ENCODE data around the gene CNN2. TPM values are rescaled to one million over a fixed set of nuclear protein-coding genes. Genes with fewer than 3 reads are reported as not detected.

The CNN2 gene
- total RNA-seq, 2 experiments from 2014 or later = 307 to 318 TPM

DNA sequence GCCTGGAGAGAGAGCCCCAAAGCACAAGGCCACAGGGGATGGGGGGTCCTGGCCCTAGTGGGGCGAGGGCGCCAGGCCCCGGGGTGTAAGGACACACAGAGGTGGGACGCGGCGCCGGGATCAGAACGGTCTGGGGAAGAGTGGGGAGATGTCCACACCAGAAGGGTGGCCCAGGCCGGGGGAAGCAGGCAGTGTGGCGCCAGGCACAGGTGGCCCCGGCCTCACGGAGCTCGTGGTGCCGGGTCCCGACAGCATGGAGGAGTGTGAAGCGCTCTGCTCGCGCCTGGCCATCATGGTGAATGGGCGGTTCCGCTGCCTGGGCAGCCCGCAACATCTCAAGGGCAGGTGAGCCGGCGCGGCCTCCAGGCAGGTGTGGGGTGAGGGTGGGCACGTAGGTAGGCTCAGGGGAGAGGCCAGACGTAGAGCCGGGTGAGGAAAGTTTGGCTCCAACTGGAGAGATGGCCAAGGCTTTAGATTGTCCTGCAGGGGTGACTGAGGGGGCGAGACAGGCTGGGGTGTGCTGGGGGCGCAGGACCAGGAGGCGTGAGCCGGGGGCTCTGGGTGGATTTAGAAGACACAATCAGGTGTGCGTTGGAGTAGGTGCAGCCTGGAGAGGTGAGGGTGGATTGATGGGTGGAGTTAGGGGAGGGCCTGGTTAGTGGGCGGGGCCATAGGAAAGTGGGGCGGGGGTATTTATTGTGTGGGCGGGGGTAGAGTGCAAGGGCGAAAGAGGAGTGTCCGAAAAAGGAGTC lies 37.7 kb downstream of the CNN2 start:
- Mint-ChIP-seq H3K9me3 (no peaks in the 10 kb centered on the region), H3K27ac (peak overlapping the region; percentile 96), H3K36me3 (ENCODE audit: low read depth) (peaks cover 27% of the 10 kb centered on the region), H3K27me3 (no peaks in the 10 kb centered on the region), H3K4me1 (ENCODE audit: low read depth) (peaks cover 46% of the 10 kb centered on the region), H3K4me3 (peak overlapping the region; percentile 66)
- Histone ChIP-seq H3K27ac (ENCODE audit: low read depth in 1 of 2, low read length in 2 of 2) (no peak overlapping the region), H3K4me1 (ENCODE audit: insufficient read depth, low read length) (peaks cover 54% of the 10 kb centered on the region), H3K27me3 (ENCODE audit: control insufficient read depth in 1 of 2, insufficient read depth in 2 of 2, low read length in 2 of 2) (no peaks in the 10 kb centered on the region), H3K36me3 (ENCODE audit: insufficient read depth, low read length) (peaks cover 21% of the 10 kb centered on the region), H3K9me3 (ENCODE audit: control insufficient read depth in 1 of 2, insufficient read depth in 1 of 2, low read length in 2 of 2) (no peaks in the 10 kb centered on the region), H3K4me3 (ENCODE audit: low read length) (no peak overlapping the region)
- intact Hi-C loops (cut with DNase I, micrococcal nuclease) = no loop called here
- DNase-seq (peak in 1 of 14 experiments; percentile 56), ATAC-seq (ENCODE audit: poor library complexity) (no peak)
- TF ChIP-seq, protein P1, sequence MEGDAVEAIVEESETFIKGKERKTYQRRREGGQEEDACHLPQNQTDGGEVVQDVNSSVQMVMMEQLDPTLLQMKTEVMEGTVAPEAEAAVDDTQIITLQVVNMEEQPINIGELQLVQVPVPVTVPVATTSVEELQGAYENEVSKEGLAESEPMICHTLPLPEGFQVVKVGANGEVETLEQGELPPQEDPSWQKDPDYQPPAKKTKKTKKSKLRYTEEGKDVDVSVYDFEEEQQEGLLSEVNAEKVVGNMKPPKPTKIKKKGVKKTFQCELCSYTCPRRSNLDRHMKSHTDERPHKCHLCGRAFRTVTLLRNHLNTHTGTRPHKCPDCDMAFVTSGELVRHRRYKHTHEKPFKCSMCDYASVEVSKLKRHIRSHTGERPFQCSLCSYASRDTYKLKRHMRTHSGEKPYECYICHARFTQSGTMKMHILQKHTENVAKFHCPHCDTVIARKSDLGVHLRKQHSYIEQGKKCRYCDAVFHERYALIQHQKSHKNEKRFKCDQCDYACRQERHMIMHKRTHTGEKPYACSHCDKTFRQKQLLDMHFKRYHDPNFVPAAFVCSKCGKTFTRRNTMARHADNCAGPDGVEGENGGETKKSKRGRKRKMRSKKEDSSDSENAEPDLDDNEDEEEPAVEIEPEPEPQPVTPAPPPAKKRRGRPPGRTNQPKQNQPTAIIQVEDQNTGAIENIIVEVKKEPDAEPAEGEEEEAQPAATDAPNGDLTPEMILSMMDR (IDR thresholded peaks at IDR 0.05) = no peak
- POLR2A ChIA-PET = interaction anchor here (0.6 to 21.0 kb wide), 11 partner anchors 18 to 878 kb away, joined by 3 to 1253 read pairs (median 4); partner anchors contain the start of genes ABCA7, CNN2 and FAM174C
- CTCF ChIA-PET = interaction anchor here (0.6 to 2.3 kb wide), 18 partner anchors 10 to 122 kb away, joined by 3 to 42 read pairs (median 5); partner anchors contain the start of genes ABCA7, RNU6-2 and TMEM259

DNA sequence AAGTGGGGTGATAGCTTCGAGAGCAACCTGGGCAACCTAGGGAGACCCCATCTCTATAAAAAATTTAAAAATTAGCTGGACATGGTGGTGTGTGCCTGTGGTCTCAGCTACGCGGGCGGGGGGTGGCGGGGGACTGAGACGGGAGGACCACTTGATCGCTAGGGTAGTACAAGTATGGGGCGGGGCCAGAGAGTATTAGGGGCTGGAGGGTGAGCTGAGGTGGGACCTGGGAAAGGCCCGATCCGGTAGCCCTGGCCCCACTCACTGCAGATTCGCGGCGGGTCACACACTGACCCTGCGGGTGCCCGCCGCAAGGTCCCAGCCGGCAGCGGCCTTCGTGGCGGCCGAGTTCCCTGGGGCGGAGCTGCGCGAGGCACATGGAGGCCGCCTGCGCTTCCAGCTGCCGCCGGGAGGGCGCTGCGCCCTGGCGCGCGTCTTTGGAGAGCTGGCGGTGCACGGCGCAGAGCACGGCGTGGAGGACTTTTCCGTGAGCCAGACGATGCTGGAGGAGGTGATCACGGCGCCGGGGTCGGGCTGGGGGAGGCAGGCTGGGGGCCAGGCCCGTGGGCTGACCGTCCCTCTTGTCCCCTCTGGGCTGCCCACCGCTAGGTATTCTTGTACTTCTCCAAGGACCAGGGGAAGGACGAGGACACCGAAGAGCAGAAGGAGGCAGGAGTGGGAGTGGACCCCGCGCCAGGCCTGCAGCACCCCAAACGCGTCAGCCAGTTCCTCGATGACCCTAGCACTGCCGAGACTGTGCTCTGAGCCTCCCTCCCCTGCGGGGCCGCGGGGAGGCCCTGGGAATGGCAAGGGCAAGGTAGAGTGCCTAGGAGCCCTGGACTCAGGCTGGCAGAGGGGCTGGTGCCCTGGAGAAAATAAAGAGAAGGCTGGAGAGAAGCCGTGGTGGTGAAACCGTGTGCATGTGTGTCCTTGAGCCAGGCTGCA lies 38.5 kb downstream of the CNN2 start:
- ATAC-seq (ENCODE audit: poor library complexity) = peak; percentile 37
- peak in 12 of 14 experiments; percentile 53 to 90 (median 70) for DNase-seq
- Mint-ChIP-seq H3K27me3 (no peaks in the 10 kb centered on the region), H3K4me3 (peak overlapping the region; percentile 90), H3K36me3 (ENCODE audit: low read depth) (peaks cover 29% of the 10 kb centered on the region), H3K9me3 (no peaks in the 10 kb centered on the region), H3K27ac (peak overlapping the region; percentile 96), H3K4me1 (ENCODE audit: low read depth) (peaks cover 54% of the 10 kb centered on the region)
- TF ChIP-seq, protein P1 (IDR thresholded peaks at IDR 0.05) = peak; percentile 78
- H3K4me1 ChIP-seq (ENCODE audit: insufficient read depth, low read length) = peaks cover 62% of the 10 kb centered on the region
- H3K9me3 ChIP-seq (ENCODE audit: control insufficient read depth in 1 of 2, insufficient read depth in 1 of 2, low read length in 2 of 2) = no peaks in the 10 kb centered on the region
- peak overlapping the region in 1 of 2 donors; percentile 98 for H3K27ac ChIP-seq (ENCODE audit: low read depth in 1 of 2, low read length in 2 of 2)
- intact Hi-C loops (cut with DNase I, micrococcal nuclease) = loop anchor here (5.0 kb wide), 3 partner anchors 37 to 127 kb away; partner anchors contain the start of genes GPX4 (in 2 of the 2), RNU6-2 (in 1 of the 2) and TMEM259 (in 1 of the 2)
- no peak overlapping the region for H3K4me3 ChIP-seq (ENCODE audit: low read length)
- ChIA-PET POLR2A (interaction anchor here (0.6 to 21.0 kb wide), 13 partner anchors 17 to 878 kb away, joined by 3 to 1253 read pairs (median 4); partner anchors contain the start of genes ABCA7, CNN2, FAM174C and RNU6-2), CTCF (interaction anchor here (0.6 to 2.3 kb wide), 21 partner anchors 11 to 127 kb away, joined by 3 to 42 read pairs (median 4); partner anchors contain the start of genes ABCA7, RNU6-2 and TMEM259)
- H3K27me3 ChIP-seq (ENCODE audit: control insufficient read depth in 1 of 2, insufficient read depth in 2 of 2, low read length in 2 of 2) = no peaks in the 10 kb centered on the region
- H3K36me3 ChIP-seq (ENCODE audit: insufficient read depth, low read length) = peaks cover 30% of the 10 kb centered on the region
